Hepatocyte (in vitro differentiated cells): ENCODE results near the gene ITGA5. TPM values are rescaled to one million over a fixed set of nuclear protein-coding genes. Genes with fewer than 3 reads are reported as not detected.

Source experiments
- DNase-seq: peaks from one replicate; pipeline ENCODE4 v3.0.0-alpha.2; 2016; ENCODE audit warnings: low spot score
- H2AFZ ChIP-seq: fragments of 200-600 bp; sonication (generic); 2 replicates; pipeline ENCODE4 v1.6.0; 2016; ENCODE audit warnings: antibody characterized with exemption, mild to moderate bottlenecking
- H3K27ac ChIP-seq: fragments of 200-600 bp; sonication (generic); 2 replicates; pipeline ENCODE4 v1.5.1; 2016; ENCODE audit warnings: mild to moderate bottlenecking
- H3K27me3 ChIP-seq: fragments of 200-600 bp; sonication (generic); 2 replicates; pipeline ENCODE4 v1.6.1; 2016
- H3K36me3 ChIP-seq: fragments of 200-600 bp; sonication (generic); replicated peaks from 2 replicates; pipeline ENCODE4 v1.5.1; 2016; ENCODE audit warnings: low read depth; ENCODE audit not compliant: insufficient read depth
- H3K4me1 ChIP-seq: fragments of 200-600 bp; sonication (generic); 2 replicates; pipeline ENCODE4 v1.5.1; 2016; ENCODE audit warnings: mild to moderate bottlenecking, moderate library complexity; ENCODE audit not compliant: insufficient read depth
- H3K4me2 ChIP-seq: fragments of 200-600 bp; sonication (generic); 2 replicates; pipeline ENCODE4 v1.6.0; 2016
- H3K4me3 ChIP-seq: fragments of 200-600 bp; sonication (generic); 2 replicates; pipeline ENCODE4 v1.5.1; 2016; ENCODE audit warnings: mild to moderate bottlenecking
- H3K79me2 ChIP-seq: fragments of 200-600 bp; sonication (generic); 2 replicates; pipeline ENCODE4 v1.6.0; 2017; ENCODE audit warnings: mild to moderate bottlenecking
- H3K9me2 ChIP-seq: fragments of 200-600 bp; sonication (generic); replicated peaks from 2 replicates; pipeline ENCODE4 v1.6.0; 2017; ENCODE audit warnings: mild to moderate bottlenecking; ENCODE audit not compliant: insufficient read depth
- H3K9me3 ChIP-seq: fragments of 200-600 bp; sonication (generic); 2 replicates; pipeline ENCODE4 v1.5.1; 2016; ENCODE audit warnings: low read depth, mild to moderate bottlenecking
- H4K20me1 ChIP-seq: fragments of 200-600 bp; sonication (generic); 2 replicates; pipeline ENCODE4 v1.6.0; 2016; ENCODE audit warnings: mild to moderate bottlenecking; ENCODE audit not compliant: insufficient read depth, poor library complexity, severe bottlenecking
- EZH2 ChIP-seq: fragments of 200-600 bp; sonication (generic); IDR thresholded peaks from 2 replicates; pipeline ENCODE4 v1.6.1; 2016; ENCODE audit warnings: antibody characterized with exemption, mild to moderate bottlenecking, borderline replicate concordance
- EZH2phosphoT487 ChIP-seq: fragments of 200-600 bp; sonication (generic); IDR thresholded peaks from one replicate; pipeline ENCODE4 v1.6.1; 2018; ENCODE audit warnings: antibody characterized with exemption, mild to moderate bottlenecking, low read depth, moderate library complexity; ENCODE audit not compliant: unreplicated experiment, severe bottlenecking
- WGBS: methylation state at CpG from one replicate; pipeline ENCODE4 v1.1.6; 2016; ENCODE audit warnings: low lambda C conversion rate; ENCODE audit errors: missing lambda C conversion rate; 5-methylcytosine and 5-hydroxymethylcytosine counted together
- polyA plus RNA-seq: library from polyadenylated mRNA; unstranded; fragments of >200 nt; fragmentation: Nextera tagmentation; extraction: Ambion mirVana; gene quantifications from 2 replicates; pipeline ENCODE4 v1.2.1, GENCODE V29; 2016
- total RNA-seq: library from RNA; depleted of rRNA; stranded (reverse); fragments of >200 nt; gene quantifications from 2 replicates; pipeline ENCODE4 v1.2.3, GENCODE V29; 2014
- TF ChIP-seq, protein P1 (sequence below): fragments of 200-600 bp; sonication (generic); IDR thresholded peaks from 2 replicates; pipeline ENCODE4 v1.5.1; 2016; ENCODE audit warnings: antibody characterized with exemption, mild to moderate bottlenecking; ENCODE audit not compliant: poor library complexity

Gene ITGA5
- total and polyA plus RNA-seq, 2 experiments from 2014 or later, result 45.7 to 57.2 TPM

DNA sequence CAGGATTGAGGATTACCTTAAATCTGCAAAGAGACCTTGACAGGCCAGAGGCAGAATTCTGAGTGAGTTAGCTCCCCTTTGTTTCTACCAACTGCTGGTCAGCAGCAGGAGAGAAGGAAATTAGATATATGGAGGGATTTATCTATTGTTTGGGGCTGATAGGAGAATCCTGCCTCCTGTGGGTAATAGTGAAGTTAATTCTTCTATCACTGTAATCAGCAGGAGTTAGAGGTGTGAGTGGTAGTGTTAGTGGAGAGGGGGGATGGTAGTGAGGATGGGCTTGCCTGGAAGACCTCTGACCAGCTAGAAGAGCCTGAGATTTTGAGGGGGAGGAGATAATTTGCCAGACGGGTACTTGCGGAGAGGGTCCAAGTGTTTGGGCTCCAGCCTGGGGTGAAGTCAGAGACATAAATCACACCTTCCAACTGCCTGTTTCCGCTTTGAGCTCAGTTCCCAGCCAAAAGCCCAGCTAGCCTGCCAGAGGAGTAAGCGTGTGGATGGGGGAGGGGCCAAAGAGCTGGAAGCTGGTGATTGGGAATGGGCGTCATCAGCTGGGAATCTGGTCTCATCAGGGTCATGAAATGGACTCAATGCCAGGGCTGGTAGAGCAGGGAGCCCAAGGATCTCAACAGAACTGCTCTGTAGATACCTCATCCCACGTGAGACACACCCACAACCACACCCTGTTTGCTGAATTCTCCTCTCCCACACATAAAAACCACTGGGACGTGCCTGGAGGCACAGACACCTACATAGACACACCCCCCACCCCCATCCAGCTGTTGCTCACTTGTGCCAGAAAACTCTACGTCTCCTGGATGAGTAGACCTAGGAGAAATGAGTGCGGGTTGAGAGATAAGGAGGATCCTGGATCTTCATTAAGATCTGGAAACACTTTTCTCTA is 13.1 kb upstream of the ITGA5 start:
- Histone ChIP-seq H3K79me2 (no peaks in the 10 kb centered on the region), H3K36me3 (no peaks in the 10 kb centered on the region), H3K4me1 (peaks cover 7% of the 10 kb centered on the region), H3K27ac (no peak overlapping the region), H3K4me2 (no peak overlapping the region), H4K20me1 (no peaks in the 10 kb centered on the region), H3K4me3 (no peak overlapping the region), H3K9me2 (no peaks in the 10 kb centered on the region), H3K27me3 (no peaks in the 10 kb centered on the region), H2AFZ (no peak overlapping the region), H3K9me3 (no peaks in the 10 kb centered on the region)
- TF ChIP-seq EZH2phosphoT487, result no peak
- TF ChIP-seq, protein P1, sequence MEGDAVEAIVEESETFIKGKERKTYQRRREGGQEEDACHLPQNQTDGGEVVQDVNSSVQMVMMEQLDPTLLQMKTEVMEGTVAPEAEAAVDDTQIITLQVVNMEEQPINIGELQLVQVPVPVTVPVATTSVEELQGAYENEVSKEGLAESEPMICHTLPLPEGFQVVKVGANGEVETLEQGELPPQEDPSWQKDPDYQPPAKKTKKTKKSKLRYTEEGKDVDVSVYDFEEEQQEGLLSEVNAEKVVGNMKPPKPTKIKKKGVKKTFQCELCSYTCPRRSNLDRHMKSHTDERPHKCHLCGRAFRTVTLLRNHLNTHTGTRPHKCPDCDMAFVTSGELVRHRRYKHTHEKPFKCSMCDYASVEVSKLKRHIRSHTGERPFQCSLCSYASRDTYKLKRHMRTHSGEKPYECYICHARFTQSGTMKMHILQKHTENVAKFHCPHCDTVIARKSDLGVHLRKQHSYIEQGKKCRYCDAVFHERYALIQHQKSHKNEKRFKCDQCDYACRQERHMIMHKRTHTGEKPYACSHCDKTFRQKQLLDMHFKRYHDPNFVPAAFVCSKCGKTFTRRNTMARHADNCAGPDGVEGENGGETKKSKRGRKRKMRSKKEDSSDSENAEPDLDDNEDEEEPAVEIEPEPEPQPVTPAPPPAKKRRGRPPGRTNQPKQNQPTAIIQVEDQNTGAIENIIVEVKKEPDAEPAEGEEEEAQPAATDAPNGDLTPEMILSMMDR, result no peak
- 25% methylated on average over 9 of the region's 9 CpGs for WGBS
- DNase-seq, result peak; percentile 71

DNA sequence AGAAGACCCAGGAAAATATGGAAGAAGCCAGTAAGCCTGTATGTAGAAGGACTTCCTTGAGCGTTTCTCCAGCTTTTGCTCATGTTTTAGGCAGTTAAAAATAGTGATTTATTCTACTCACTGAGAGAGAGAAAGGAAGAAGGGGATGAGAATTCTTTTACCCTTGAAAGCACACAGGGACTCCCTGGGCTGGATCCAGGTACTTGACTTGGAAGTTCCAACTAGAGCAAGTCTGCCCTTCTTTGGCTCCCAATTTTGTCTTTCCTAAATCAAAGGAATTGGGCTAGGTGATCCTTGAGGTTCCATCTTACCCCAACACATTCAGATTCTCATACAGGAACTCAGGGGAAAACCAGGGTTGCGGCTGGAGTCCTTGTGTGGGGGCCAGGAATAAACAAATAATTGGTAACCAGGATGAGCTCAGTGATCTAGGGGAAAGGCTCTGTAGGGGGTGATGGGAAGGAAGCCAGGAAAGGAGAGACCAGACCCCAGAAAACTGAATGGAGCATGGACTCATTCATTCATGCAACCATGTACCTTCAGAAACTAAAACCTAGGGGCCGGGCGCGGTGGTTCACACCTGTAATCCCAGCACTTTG is 11.5 kb upstream of the ITGA5 start:
- Histone ChIP-seq H3K9me2 (no peaks in the 10 kb centered on the region), H3K4me2 (no peak overlapping the region), H3K36me3 (no peaks in the 10 kb centered on the region), H2AFZ (no peak overlapping the region), H3K79me2 (no peaks in the 10 kb centered on the region), H3K27me3 (peaks cover 4% of the 10 kb centered on the region), H3K4me3 (no peak overlapping the region), H4K20me1 (no peaks in the 10 kb centered on the region), H3K27ac (no peak overlapping the region), H3K4me1 (peaks cover 7% of the 10 kb centered on the region), H3K9me3 (no peaks in the 10 kb centered on the region)
- TF ChIP-seq, protein P1, result no peak
- TF ChIP-seq EZH2phosphoT487 (no peak), EZH2 (no peak)
- WGBS, result 93% methylated on average over 5 of the region's 5 CpGs
- DNase-seq, result no peak

DNA sequence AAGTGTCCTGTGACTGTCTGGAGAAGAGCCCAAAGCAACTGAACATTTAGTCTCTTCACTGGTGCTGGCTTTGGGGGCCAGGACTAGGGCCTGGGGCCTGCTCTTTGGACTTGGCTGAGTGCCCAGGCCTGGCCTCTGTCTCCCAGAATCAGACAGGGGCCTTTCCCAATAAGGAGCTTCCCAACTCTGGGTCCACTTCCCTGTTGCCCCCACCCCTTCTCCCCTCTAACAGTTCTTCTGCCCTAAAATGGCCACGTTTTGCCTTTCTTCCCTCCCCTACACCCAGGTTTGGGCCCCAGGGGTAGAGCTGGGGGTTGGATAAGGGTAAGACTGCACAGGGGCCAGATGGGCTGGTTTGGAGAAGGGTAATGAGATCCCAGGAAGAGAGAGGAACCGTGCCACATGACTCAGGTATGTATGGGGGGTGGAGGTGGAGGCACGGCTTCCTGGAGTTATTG is 10.0 kb upstream of the ITGA5 start:
- peak overlapping the region; percentile 3 for H3K4me2 ChIP-seq
- TF ChIP-seq, protein P1, result no peak
- no peak for TF ChIP-seq EZH2
- TF ChIP-seq EZH2phosphoT487, result no peak

More for the DNA sequence above, 10.0 kb upstream of the ITGA5 start:
- WGBS, result 91% methylated on average over 3 of the region's 3 CpGs
- no peak overlapping the region for H2AFZ ChIP-seq
- H3K79me2 ChIP-seq, result no peaks in the 10 kb centered on the region
- DNase-seq, result no peak
- peaks cover 7% of the 10 kb centered on the region for H3K4me1 ChIP-seq
- peaks cover 12% of the 10 kb centered on the region for H3K27me3 ChIP-seq
- no peaks in the 10 kb centered on the region for H3K36me3 ChIP-seq
- H4K20me1 ChIP-seq, result no peaks in the 10 kb centered on the region
- H3K4me3 ChIP-seq, result no peak overlapping the region
- H3K9me3 ChIP-seq, result no peaks in the 10 kb centered on the region
- H3K27ac ChIP-seq, result no peak overlapping the region
- H3K9me2 ChIP-seq, result no peaks in the 10 kb centered on the region
